ENCODE results near the gene ANP32E. TPM values are rescaled to one million over a fixed set of nuclear protein-coding genes. Genes with fewer than 3 reads are reported as not detected.
"Not testable (repeated sequence)": the region's sequence is repeated elsewhere in the genome, so short reads cannot be mapped to it uniquely, and the experiment has no call there.

The ANP32E gene
- total and polyA plus RNA-seq, 2 experiments from 2014 or later, result 20.0 to 26.1 TPM

- Histone ChIP-seq H3K9me2 (replicated peaks; ENCODE audit: insufficient read depth) (no peaks in the 10 kb centered on the region), H3K27ac (peak overlapping the region; percentile 92), H3K9me3 (ENCODE audit: low read depth) (no peaks in the 10 kb centered on the region), H3K27me3 (no peaks in the 10 kb centered on the region), H3K4me1 (ENCODE audit: insufficient read depth) (peaks cover 8% of the 10 kb centered on the region), H4K20me1 (ENCODE audit: insufficient read depth, poor library complexity, severe bottlenecking) (no peaks in the 10 kb centered on the region), H3K36me3 (replicated peaks; ENCODE audit: insufficient read depth, low read depth) (no peaks in the 10 kb centered on the region), H2AFZ (peak overlapping the region; percentile 34), H3K4me2 (peak overlapping the region; percentile 86), H3K4me3 (peak overlapping the region; percentile 30), H3K79me2 (peaks cover 47% of the 10 kb centered on the region)
- DNase-seq (ENCODE audit: low spot score), result no peak
- under 1% methylated on average over 9 of the region's 9 CpGs for WGBS (ENCODE audit: low lambda C conversion rate, missing lambda C conversion rate)
- TF ChIP-seq CTCF (IDR thresholded peaks at IDR 0.05; ENCODE audit: poor library complexity), result no peak
- no peak for TF ChIP-seq EZH2phosphoT487 (IDR thresholded peaks at IDR 0.05; ENCODE audit: low read depth, severe bottlenecking, unreplicated experiment)
- TF ChIP-seq EZH2 (IDR thresholded peaks at IDR 0.05; ENCODE audit: borderline replicate concordance), result no peak
Observed at GRCh38 chr1:150234309-150234565, 1.7 kb downstream of the ANP32E start.

DNA sequence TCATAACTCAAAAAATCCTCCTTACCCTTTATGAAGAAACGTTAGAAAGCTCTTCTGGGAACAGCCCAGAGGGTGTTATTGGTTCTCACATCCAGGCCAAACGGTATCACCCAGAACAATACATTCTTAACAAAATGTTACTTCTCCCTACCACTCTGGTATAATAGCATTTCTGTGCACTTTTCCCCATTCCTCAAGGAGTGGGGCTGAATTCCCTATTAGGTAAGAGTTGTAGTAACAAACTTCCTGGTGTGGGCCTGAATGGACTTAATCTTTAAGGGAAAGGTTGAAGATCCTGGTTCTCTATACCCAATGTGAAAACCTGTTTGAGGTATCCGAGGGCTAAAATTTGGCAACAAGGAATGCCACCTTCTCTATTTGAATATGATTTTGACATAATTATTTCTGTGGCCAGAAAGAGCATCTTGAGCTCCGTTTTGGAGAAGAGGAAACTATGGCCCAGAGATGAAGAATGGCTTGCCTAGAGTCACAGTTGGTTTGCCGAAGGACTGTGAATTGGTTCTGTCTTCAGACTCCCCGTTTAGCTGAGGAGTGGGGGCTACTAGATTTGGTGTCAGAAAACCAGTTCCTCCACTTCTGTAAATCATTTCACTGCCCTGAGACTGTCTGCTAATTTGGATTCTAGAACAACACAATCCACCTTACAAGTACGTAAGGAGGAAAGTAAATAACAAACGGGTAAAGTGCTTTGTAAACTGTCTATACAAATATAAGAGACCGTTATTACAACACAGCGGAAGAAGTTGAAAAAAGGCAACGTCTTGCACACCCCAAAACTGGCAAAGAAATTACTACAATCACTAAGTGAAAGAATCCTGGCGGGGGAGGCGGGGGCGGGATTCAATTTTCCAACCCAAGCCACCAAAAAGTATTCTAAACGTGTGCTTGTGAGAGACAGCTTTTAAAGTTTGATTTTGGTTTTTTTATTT is 2.3 kb downstream of the ANP32E start:
- Histone ChIP-seq H3K9me3 (ENCODE audit: low read depth) (no peaks in the 10 kb centered on the region), H3K36me3 (replicated peaks; ENCODE audit: insufficient read depth, low read depth) (no peaks in the 10 kb centered on the region), H3K27me3 (no peaks in the 10 kb centered on the region), H3K9me2 (replicated peaks; ENCODE audit: insufficient read depth) (no peaks in the 10 kb centered on the region), H3K4me2 (peak overlapping the region; percentile 86), H3K27ac (peak overlapping the region; percentile 92), H3K79me2 (peaks cover 47% of the 10 kb centered on the region), H3K4me1 (ENCODE audit: insufficient read depth) (peaks cover 8% of the 10 kb centered on the region), H4K20me1 (ENCODE audit: insufficient read depth, poor library complexity, severe bottlenecking) (no peaks in the 10 kb centered on the region), H3K4me3 (peak overlapping the region; percentile 30), H2AFZ (peak overlapping the region; percentile 34)
- DNase-seq (ENCODE audit: low spot score), result peak; percentile 13
- TF ChIP-seq CTCF (IDR thresholded peaks at IDR 0.05; ENCODE audit: poor library complexity), result no peak
- WGBS (ENCODE audit: low lambda C conversion rate, missing lambda C conversion rate), result 19% methylated on average over 15 of the region's 15 CpGs

- WGBS (ENCODE audit: low lambda C conversion rate, missing lambda C conversion rate), result 90% methylated on average over 10 of the region's 10 CpGs
- not testable (repeated sequence) for H3K36me3 ChIP-seq (replicated peaks; ENCODE audit: insufficient read depth, low read depth); H3K4me3 ChIP-seq; H4K20me1 ChIP-seq (ENCODE audit: insufficient read depth, poor library complexity, severe bottlenecking); H2AFZ ChIP-seq; DNase-seq (ENCODE audit: low spot score); H3K4me1 ChIP-seq (ENCODE audit: insufficient read depth); H3K27me3 ChIP-seq; H3K9me3 ChIP-seq (ENCODE audit: low read depth); H3K27ac ChIP-seq; H3K9me2 ChIP-seq (replicated peaks; ENCODE audit: insufficient read depth)
- Histone ChIP-seq H3K4me2 (peak overlapping the region; percentile 86), H3K79me2 (peaks cover 47% of the 10 kb centered on the region)
Observed at GRCh38 chr1:150232921-150233320, 3.0 kb downstream of the ANP32E start.

GRCh38 chr1:150228246-150228645 is 7.7 kb downstream of the ANP32E start:
- not testable (repeated sequence) for H2AFZ ChIP-seq; DNase-seq (ENCODE audit: low spot score); H3K9me3 ChIP-seq (ENCODE audit: low read depth); H3K36me3 ChIP-seq (replicated peaks; ENCODE audit: insufficient read depth, low read depth); H3K27ac ChIP-seq; H3K4me2 ChIP-seq; H4K20me1 ChIP-seq (ENCODE audit: insufficient read depth, poor library complexity, severe bottlenecking); H3K9me2 ChIP-seq (replicated peaks; ENCODE audit: insufficient read depth); H3K27me3 ChIP-seq; H3K4me3 ChIP-seq; H3K4me1 ChIP-seq (ENCODE audit: insufficient read depth)
- WGBS (ENCODE audit: low lambda C conversion rate, missing lambda C conversion rate), result 97% methylated on average over 10 of the region's 10 CpGs
- H3K79me2 ChIP-seq, result peaks cover 34% of the 10 kb centered on the region

Measured in hepatocyte (in vitro differentiated cells).